GM21381 (cell line): Measurements from ENCODE around the gene LEMD2.

Source experiments
- ATAC-seq: cut with Tn5 transposase; IDR thresholded peaks from one replicate; pipeline ENCODE4 v1.9.1; 2021; ENCODE audit warnings: mild to moderate bottlenecking, moderate library complexity; ENCODE audit not compliant: unreplicated experiment

The LEMD2 gene

GRCh38 chr6:33742837-33743236 lies 46.1 kb downstream of the LEMD2 start:
- ATAC-seq, result no peak

DNA sequence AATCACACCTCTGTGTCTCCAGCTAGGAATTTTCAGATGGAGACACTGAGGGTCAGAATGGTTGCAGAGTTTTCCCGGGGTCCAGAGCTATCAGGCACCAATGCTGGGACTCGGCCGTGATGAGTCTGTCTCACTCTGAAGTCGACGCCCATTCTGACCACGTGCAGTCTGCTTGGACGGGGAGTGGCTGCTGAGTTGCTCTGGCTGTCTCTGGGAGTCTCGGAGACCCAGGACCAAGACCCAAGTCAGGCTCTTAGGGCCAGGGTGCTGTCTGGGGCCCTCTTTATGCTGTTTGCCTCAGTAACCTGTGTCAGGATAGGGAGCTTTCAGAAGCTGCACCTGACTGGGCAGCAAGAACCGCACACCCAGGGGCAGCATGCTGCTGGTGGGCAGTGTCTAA lies 46.8 kb downstream of the LEMD2 start:
- no peak for ATAC-seq

GRCh38 chr6:33740794-33741193 lies 48.1 kb downstream of the LEMD2 start:
- ATAC-seq, result no peak

DNA sequence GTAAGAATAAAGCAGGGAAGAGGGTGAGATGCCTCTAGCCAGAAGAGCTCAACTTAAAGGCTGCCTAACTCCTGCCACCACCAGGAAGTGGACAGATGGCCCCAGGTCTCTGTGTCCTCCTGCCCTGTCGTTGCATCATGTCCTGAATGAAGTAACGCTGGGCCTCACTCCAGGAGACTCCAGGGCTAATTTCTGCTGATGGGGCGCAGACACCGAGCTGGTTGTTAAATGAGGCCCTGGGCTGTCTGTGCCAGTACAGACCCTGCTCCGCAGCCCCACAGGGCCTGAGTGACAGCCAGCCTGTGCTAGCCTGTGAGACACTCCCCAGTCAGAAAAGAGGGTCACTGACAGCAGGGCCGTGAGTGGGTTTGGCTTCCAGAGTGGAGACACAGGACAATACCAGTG lies 48.7 kb downstream of the LEMD2 start:
- no peak for ATAC-seq

DNA sequence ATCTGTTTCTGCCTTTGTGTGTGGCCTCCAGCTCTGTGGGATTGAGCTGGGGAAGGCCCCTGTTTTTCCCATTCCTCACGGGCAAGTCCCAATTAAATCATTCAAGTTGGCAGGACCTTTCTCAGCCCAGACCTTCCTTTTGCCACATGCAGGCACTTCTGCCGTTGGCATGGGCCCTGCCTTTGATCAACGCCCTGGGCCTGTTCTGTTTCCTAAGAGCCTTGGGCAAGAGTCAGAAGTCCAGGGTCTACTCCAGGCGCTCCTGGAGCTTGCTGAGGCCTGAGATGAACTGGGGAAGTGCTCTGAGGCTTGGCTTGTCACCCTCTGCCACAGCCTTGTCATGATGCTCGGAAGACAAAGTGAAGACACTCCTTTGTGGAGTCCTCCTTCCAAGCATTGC lies 49.4 kb downstream of the LEMD2 start:
- ATAC-seq, result no peak

DNA sequence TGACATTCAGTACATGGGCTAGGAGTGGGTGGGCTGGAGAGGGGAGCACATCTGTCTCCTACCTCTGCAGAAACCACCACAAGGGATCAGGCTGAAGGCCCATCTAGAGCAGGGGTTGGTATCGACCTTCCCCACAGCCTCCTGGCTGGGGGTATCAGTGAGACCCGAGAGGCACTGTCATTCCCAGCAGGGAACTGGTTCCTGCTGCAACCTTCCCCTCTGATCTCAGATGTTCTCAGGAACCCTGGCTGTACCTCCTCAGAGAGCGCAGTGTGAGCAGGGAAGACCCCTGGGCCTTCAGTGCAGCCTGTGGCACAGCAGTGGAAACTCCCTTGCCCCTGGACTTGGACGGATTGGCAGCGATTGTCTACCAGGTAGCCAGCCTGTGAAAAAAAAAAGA lies 50.1 kb downstream of the LEMD2 start:
- ATAC-seq, result no peak

DNA sequence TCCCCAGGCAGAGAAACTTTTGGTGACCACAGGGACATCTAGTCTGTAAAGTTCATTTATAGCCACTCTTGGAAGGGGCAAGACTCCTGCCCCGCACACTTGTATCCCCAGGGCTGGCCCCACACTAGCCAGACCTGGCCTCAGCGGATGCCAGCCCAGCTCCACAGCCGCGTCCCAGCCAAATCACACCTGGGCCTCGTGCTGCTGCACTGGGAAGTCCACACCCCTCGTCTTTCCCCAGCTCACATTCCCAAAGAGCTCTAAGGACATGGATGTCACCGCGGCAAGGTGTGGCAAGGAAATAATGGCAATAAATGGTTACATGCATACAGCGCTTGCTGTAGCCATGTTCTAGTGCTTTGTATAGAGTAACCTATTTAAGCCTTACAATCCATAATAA lies 50.8 kb downstream of the LEMD2 start:
- no peak for ATAC-seq

- no peak for ATAC-seq
These were observed 51.5 kb downstream of the LEMD2 start for GRCh38 chr6:33737267-33738026.

- ATAC-seq, result no peak
These were observed 53.7 kb downstream of the LEMD2 start for GRCh38 chr6:33735216-33735615.

GRCh38 chr6:33733709-33734007 lies 55.3 kb downstream of the LEMD2 start:
- no peak for ATAC-seq

DNA sequence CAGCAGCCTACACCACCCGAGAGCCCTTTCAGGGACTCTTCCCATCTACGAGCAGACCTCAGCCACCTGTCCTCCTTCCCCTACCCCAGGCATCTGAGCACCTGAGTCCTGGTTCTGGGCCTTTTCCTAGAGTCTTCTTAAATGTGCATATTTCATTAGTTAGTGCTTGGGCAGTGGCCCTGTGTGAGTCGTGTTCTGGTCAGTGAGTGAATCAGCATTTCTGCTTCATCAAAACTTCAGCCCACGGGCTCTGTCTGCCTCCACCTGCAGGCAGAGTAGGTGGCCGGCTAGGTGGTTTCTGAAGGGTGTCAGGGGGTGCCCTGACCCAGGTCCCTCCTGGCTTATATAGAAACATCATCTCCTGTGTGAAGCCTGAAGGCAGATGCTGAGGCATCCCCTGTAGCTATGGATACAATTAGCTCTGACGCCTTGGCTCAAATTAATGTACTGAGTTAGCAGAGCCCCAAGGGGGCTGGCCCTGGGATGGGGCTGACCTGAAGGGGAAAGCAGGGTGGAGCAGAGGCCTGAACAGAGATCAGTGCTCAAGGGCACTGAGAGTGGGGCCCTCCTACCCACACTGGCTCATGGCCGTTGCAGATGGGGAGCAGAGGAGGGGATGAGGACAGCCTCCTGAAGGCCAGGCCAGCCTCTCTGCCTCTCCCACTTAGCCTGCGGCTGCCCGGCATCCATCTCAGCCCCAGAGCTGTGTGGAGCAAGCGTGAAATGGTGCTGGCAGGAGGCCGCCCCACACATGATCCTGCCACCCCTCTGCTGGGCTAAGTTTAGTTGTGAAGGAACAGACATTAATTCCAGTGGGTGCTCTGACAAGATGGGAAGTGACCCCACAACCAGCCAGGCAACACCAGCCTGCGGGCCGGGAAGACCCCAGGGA lies 55.9 kb downstream of the LEMD2 start:
- no peak for ATAC-seq

DNA sequence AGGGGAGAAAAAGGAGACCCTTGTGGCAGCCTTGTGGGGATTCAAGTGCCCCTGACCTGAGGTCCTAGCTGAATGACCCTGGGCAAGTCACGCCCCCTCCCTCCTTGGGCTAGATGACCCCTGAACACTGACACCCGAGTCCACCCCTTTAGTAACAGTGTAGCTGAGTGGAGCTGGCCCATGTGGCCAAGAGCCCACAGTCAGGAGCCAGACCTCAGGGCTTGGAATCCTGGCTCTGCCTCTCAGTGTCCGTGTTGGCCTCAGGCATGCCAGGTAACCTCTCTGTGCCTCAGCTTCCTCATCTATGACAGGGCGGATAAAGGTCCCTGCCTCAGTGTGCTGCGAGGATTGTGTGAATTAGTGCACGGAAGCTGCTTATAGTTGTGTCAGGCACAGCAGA lies 56.5 kb downstream of the LEMD2 start:
- no peak for ATAC-seq

- no peak for ATAC-seq
These were observed 57.1 kb downstream of the LEMD2 start for GRCh38 chr6:33731751-33732282.

GRCh38 chr6:33731035-33731434 lies 57.9 kb downstream of the LEMD2 start:
- no peak for ATAC-seq

GRCh38 chr6:33730611-33731010 lies 58.3 kb downstream of the LEMD2 start:
- ATAC-seq, result no peak

- no peak for ATAC-seq
These were observed 59.9 kb downstream of the LEMD2 start for GRCh38 chr6:33729059-33729458.

- no peak for ATAC-seq
These were observed 60.5 kb downstream of the LEMD2 start for GRCh38 chr6:33728438-33728837.

GRCh38 chr6:33727932-33728331 lies 61.0 kb downstream of the LEMD2 start:
- no peak for ATAC-seq

- no peak for ATAC-seq
These were observed 61.8 kb downstream of the LEMD2 start for GRCh38 chr6:33727126-33727525.

DNA sequence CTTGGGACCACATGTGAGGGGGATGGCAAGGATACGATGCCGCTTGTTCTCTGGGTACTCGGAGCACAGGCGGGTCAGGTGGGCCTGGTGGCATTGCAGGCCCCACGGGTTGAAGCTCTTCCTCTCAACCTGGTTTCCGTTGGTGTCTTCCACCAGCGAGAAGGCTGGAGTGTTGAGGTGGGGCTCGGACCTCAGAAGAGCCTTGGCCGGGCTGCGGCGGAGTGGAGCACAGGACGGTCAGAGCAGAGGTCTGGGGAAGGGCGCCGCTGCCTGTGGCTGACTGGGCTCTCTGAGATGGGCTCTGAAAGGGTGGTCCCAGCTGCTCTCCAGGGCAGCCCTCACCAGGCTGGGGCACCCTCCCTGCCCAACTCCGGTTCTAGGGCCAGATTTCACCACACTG lies 62.2 kb downstream of the LEMD2 start:
- ATAC-seq, result no peak

DNA sequence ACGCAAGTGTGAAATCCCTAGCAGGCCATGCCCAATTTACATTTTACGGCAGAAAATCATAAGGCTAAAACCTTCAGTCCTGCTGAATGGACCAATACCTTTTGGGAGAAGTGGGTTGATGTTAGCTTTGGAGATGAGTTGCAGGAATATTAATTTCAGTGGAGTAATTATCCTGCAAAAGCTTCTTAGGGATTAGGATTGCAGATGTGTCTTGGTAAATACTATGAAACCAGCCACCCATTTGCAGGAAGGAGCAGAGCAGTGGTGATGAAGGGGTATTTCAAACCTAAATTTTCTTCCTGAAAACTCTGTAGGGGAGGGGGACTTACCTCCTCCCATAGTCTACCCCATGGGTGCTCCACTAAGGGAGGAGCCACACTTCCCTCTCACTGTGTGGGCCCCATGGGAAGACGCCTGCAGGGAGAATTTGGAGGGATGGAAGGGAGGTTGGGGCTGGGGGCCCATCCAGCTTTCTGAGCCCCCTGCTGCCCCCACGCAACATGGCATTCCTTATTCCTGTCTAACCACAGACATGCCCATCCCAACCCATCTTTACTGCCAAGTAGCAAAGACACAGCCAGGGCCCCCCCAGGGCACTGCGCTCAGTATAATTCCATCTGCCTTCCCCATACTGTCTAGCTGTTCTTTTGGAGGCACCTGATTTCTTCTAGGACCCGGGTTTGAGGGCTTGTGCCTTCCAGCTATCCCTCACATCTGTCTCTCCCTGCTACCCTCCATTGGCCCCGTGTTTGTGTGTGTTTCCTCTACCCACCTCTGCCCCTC lies 62.8 kb downstream of the LEMD2 start:
- no peak for ATAC-seq
